ENCODE measurements around the gene CNOT6. TPM values are rescaled to one million over a fixed set of nuclear protein-coding genes. Genes with fewer than 3 reads are reported as not detected.

Gene CNOT6
- total RNA-seq, 1 experiment from 2014 or later, result 59.1 TPM

DNA sequence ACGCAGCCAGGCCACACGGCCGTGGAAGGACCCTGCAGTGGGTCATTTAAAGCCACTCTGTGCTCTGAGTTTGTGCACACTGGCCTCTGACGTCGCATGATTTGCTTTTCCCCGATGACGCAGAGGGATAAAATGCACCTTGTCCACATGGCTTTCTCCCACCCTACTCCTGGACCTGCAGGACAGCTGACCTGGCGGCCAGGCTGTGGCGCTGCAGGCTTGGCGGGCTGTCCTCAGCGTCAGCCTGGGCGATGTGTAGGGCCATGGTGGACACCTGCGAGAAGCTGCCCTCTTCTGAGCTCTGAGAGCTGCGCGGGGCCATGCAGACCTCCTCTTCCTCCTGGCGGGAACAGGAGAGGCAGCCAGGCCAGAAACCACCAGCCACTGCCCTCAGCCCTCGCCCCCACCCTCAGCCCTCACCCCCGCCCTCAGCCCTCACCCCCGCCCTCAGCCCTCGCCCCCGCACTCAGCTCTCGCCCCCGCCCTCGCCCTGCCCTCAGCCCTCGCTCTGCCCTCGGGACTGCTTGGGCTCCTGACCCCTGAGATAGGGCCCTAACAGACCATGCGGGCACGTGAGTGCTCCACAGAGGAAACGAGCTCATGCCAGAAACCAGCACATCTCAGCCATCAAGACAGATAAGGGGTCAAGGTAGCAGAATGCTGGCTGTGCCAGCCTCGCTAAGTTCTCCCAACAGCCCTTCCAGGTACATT lies 117.1 kb downstream of the CNOT6 start:
- RAD21 ChIA-PET (ENCODE audit: low non-redundant PET in 1 of 2, low total read pairs in 2 of 2, uncharacterized antibody in 2 of 2, unreplicated experiment in 2 of 2), result no interaction called here
- ATAC-seq (peak; percentile 38; the same call in 1 of the 2 replicates), DNase-seq (ENCODE audit: low read depth, low spot score) (no peak)
- Histone ChIP-seq H3K27me3 (ENCODE audit: insufficient read depth, low read length) (no peaks in the 10 kb centered on the region), H4K20me1 (ENCODE audit: insufficient read depth) (no peaks in the 10 kb centered on the region), H3K27ac (ENCODE audit: low read depth, low read length) (no peak overlapping the region), H3K9me2 (ENCODE audit: insufficient read depth) (no peaks in the 10 kb centered on the region), H3K4me2 (ENCODE audit: low read length) (no peak overlapping the region), H3K4me1 (ENCODE audit: control insufficient read depth in 1 of 2, insufficient read depth in 2 of 2, low read length in 2 of 2) (no peaks in the 10 kb centered on the region), H3K9ac (ENCODE audit: low read length) (no peak overlapping the region), H3K9me3 (ENCODE audit: control insufficient read depth in 1 of 2, insufficient read depth in 1 of 2, low read depth in 1 of 2, low read length in 2 of 2) (no peaks in the 10 kb centered on the region), H3K36me3 (ENCODE audit: control insufficient read depth in 1 of 2, insufficient read depth in 2 of 2, low read length in 2 of 2) (no peaks in the 10 kb centered on the region), H3K79me2 (ENCODE audit: insufficient read depth, low read length) (no peaks in the 10 kb centered on the region), H3K4me3 (replicated peaks in 1 of 2; ENCODE audit: low read depth in 1 of 2, low read length in 2 of 2) (no peak overlapping the region), H2AFZ (ENCODE audit: low read depth, low read length, poor library complexity, severe bottlenecking) (no peak overlapping the region)
- CTCF ChIA-PET, result no interaction called here
- POLR2A ChIA-PET, result no interaction called here
- intact Hi-C loops (cut with micrococcal nuclease), result no loop called here
- no TSS peak for BruUV-seq (replicated peaks)
- TF ChIP-seq FOSL1 (IDR thresholded peaks at IDR 0.05; ENCODE audit: low read depth) (no peak), ELF1 (IDR thresholded peaks at IDR 0.05; ENCODE audit: borderline replicate concordance, low read depth) (no peak), RAD21 (IDR thresholded peaks at IDR 0.05; ENCODE audit: low read depth) (peak; percentile 48)
- TF ChIP-seq, protein P1, sequence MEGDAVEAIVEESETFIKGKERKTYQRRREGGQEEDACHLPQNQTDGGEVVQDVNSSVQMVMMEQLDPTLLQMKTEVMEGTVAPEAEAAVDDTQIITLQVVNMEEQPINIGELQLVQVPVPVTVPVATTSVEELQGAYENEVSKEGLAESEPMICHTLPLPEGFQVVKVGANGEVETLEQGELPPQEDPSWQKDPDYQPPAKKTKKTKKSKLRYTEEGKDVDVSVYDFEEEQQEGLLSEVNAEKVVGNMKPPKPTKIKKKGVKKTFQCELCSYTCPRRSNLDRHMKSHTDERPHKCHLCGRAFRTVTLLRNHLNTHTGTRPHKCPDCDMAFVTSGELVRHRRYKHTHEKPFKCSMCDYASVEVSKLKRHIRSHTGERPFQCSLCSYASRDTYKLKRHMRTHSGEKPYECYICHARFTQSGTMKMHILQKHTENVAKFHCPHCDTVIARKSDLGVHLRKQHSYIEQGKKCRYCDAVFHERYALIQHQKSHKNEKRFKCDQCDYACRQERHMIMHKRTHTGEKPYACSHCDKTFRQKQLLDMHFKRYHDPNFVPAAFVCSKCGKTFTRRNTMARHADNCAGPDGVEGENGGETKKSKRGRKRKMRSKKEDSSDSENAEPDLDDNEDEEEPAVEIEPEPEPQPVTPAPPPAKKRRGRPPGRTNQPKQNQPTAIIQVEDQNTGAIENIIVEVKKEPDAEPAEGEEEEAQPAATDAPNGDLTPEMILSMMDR (IDR thresholded peaks at IDR 0.05 in 2 of 3, conservative IDR thresholded peaks at IDR 0.05 in 1 of 3; ENCODE audit: borderline replicate concordance in 1 of 3, insufficient read depth in 1 of 3, low read depth in 2 of 3, low read length in 2 of 3), result peak in 1 of 3 experiments; percentile 26; a peak in 1 of 6 replicates

DNA sequence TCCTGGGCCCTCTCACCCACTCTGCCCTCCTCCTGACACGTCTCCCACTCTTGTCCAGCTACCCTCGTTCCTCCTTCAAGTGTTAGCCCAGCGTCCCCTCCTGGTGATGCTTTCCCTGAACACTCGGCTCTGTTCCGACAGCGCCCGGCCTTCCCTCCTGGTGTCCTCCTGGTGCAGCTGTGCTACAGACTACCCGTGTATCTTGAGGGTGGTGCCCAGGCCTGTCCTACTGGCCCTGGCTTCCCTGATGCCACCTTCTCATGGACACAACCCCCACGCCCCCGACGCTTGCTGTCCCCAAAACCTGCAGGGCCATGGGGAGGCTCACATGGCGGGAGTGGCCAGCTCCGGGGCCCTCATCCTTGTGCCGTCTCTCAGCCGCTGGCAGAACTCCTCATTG lies 118.5 kb downstream of the CNOT6 start:
- no peaks in the 10 kb centered on the region for H4K20me1 ChIP-seq (ENCODE audit: insufficient read depth)
- DNase-seq (ENCODE audit: low read depth, low spot score) (no peak), ATAC-seq (no peak)
- ChIA-PET RAD21 (ENCODE audit: low non-redundant PET in 1 of 2, low total read pairs in 2 of 2, uncharacterized antibody in 2 of 2, unreplicated experiment in 2 of 2) (no interaction called here), POLR2A (interaction anchor here (0.7 kb wide), 1 partner anchor 24 kb away, joined by 6 read pairs; no protein-coding TSS in a partner anchor), CTCF (no interaction called here)
- H3K4me2 ChIP-seq (ENCODE audit: low read length), result no peak overlapping the region
- BruUV-seq (replicated peaks), result no TSS peak
- no peak overlapping the region for H3K27ac ChIP-seq (ENCODE audit: low read depth, low read length)
- H3K4me1 ChIP-seq (ENCODE audit: control insufficient read depth in 1 of 2, insufficient read depth in 2 of 2, low read length in 2 of 2), result no peaks in the 10 kb centered on the region
- no peaks in the 10 kb centered on the region for H3K9me2 ChIP-seq (ENCODE audit: insufficient read depth)
- H3K36me3 ChIP-seq (ENCODE audit: control insufficient read depth in 1 of 2, insufficient read depth in 2 of 2, low read length in 2 of 2), result no peaks in the 10 kb centered on the region
- no peak overlapping the region for H2AFZ ChIP-seq (ENCODE audit: low read depth, low read length, poor library complexity, severe bottlenecking)
- no peaks in the 10 kb centered on the region for H3K79me2 ChIP-seq (ENCODE audit: insufficient read depth, low read length)
- no peaks in the 10 kb centered on the region for H3K9me3 ChIP-seq (ENCODE audit: control insufficient read depth in 1 of 2, insufficient read depth in 1 of 2, low read depth in 1 of 2, low read length in 2 of 2)
- no peak overlapping the region for H3K9ac ChIP-seq (ENCODE audit: low read length)
- intact Hi-C loops (cut with micrococcal nuclease), result no loop called here
- H3K27me3 ChIP-seq (ENCODE audit: insufficient read depth, low read length), result no peaks in the 10 kb centered on the region
- H3K4me3 ChIP-seq (replicated peaks in 1 of 2; ENCODE audit: low read depth in 1 of 2, low read length in 2 of 2), result no peak overlapping the region
- TF ChIP-seq TCF7L2 (IDR thresholded peaks at IDR 0.05; ENCODE audit: borderline replicate concordance, extremely low read depth, insufficient read depth, insufficient read length) (no peak), YY1 (IDR thresholded peaks at IDR 0.05; ENCODE audit: extremely low read depth, insufficient replicate concordance, low read depth, low read length) (no peak), EGR1 (IDR thresholded peaks at IDR 0.05; ENCODE audit: low read depth) (no peak), SP1 (IDR thresholded peaks at IDR 0.05; ENCODE audit: low read depth) (no peak), CEBPB (IDR thresholded peaks at IDR 0.05; ENCODE audit: low read depth) (no peak), POLR2AphosphoS5 (IDR thresholded peaks at IDR 0.05; ENCODE audit: low read depth, low read length) (no peak), EZH2phosphoT487 (IDR thresholded peaks at IDR 0.05; ENCODE audit: borderline replicate concordance) (no peak), CBX3 (IDR thresholded peaks at IDR 0.05; ENCODE audit: low read depth) (no peak), SRF (IDR thresholded peaks at IDR 0.05; ENCODE audit: low read depth) (no peak)
- TF ChIP-seq, protein P2, sequence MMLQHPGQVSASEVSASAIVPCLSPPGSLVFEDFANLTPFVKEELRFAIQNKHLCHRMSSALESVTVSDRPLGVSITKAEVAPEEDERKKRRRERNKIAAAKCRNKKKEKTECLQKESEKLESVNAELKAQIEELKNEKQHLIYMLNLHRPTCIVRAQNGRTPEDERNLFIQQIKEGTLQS (IDR thresholded peaks at IDR 0.05), result no peak
- TF ChIP-seq, protein P3, sequence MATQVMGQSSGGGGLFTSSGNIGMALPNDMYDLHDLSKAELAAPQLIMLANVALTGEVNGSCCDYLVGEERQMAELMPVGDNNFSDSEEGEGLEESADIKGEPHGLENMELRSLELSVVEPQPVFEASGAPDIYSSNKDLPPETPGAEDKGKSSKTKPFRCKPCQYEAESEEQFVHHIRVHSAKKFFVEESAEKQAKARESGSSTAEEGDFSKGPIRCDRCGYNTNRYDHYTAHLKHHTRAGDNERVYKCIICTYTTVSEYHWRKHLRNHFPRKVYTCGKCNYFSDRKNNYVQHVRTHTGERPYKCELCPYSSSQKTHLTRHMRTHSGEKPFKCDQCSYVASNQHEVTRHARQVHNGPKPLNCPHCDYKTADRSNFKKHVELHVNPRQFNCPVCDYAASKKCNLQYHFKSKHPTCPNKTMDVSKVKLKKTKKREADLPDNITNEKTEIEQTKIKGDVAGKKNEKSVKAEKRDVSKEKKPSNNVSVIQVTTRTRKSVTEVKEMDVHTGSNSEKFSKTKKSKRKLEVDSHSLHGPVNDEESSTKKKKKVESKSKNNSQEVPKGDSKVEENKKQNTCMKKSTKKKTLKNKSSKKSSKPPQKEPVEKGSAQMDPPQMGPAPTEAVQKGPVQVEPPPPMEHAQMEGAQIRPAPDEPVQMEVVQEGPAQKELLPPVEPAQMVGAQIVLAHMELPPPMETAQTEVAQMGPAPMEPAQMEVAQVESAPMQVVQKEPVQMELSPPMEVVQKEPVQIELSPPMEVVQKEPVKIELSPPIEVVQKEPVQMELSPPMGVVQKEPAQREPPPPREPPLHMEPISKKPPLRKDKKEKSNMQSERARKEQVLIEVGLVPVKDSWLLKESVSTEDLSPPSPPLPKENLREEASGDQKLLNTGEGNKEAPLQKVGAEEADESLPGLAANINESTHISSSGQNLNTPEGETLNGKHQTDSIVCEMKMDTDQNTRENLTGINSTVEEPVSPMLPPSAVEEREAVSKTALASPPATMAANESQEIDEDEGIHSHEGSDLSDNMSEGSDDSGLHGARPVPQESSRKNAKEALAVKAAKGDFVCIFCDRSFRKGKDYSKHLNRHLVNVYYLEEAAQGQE (IDR thresholded peaks at IDR 0.05; ENCODE audit: low read depth), result no peak

Data from HCT116 (cell line).